GM19324 (cell line): Measurements from ENCODE around the gene PNRC1.
"Not testable (repeated sequence)": the region's sequence is repeated elsewhere in the genome, so short reads cannot be mapped to it uniquely, and the experiment has no call there.

Experiments
- ATAC-seq: cut with Tn5 transposase; IDR thresholded peaks from one replicate; pipeline ENCODE4 v1.9.1; 2021; ENCODE audit warnings: mild to moderate bottlenecking, moderate library complexity; ENCODE audit not compliant: unreplicated experiment, low FRiP score

The PNRC1 gene

DNA sequence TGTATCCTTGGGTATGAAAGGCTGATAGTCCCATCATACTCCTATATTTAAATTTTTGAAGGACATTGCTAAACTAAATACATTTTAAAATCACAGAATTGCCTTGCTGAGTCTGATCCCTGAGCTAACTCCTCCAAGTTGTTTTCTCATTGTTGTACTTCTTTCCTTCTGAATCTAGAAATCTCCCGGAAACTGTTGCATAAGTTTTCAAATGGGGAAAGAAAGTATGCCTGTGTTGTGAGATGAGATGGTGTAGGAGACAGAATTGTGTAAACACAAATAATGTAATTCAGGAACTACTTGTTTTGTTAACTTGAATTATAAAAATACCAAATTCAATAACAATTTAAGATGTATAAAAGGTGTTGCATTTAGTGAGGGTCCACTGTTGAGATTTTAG, 7.3 kb downstream of the PNRC1 start:
- ATAC-seq: no peak

DNA sequence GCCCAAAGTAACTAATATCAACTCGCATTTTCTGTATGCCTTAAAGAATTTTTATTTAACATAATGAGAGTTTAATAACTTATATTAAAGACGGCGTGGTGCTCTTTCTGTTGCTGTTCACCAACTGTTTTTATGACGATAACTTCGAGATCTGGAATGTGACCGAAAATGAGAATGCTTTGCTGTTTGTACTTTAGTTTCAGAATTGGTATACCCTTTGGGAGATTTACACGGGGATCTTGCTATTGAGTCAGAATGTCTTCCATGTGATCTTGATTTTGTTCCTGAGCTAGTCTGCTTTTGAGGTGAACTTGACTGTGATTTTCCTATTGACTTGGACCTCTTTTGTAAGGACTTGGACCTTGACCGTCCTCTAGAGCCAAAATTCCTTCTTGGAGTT, 17.9 kb downstream of the PNRC1 start:
- ATAC-seq: no peak

DNA sequence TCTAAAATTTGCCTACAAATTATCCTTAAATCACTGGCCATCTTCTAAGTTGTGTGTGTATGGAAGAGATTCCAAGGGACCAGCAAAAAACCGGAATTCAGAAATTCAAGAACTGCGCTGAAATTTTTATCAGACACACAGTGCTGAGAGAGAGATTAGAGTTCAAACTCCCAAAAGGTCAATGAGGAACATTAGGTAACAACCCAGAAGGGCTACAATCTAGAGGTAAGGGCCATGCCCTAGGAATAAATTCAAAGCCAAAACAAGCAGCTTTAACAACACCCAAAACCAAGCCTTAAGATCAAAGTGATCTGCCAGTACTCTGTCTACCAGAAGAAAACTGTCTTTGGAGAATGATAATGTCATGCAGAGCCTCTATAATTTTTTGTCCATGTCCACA, 19.6 kb downstream of the PNRC1 start:
- no peak for ATAC-seq

DNA sequence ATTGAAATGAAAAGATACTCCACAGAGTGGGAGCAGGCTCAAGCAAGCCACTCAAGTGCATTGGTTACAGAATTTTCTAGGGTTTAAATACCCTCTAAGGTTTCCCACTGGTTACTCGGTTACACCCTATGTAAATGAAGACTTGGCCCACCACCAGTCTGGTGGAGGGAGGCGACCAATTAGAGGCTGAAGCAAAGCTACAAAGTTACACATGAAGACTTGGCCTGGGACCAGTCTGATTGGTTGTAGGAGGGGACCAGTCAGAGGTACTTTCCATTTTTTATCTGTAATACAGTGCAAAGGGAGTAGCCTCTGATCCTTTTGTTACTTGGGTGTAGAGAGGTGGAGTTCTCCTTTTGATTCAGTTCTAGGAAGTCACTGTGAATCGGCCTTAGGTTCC, 29.7 kb downstream of the PNRC1 start:
- ATAC-seq: no peak

DNA sequence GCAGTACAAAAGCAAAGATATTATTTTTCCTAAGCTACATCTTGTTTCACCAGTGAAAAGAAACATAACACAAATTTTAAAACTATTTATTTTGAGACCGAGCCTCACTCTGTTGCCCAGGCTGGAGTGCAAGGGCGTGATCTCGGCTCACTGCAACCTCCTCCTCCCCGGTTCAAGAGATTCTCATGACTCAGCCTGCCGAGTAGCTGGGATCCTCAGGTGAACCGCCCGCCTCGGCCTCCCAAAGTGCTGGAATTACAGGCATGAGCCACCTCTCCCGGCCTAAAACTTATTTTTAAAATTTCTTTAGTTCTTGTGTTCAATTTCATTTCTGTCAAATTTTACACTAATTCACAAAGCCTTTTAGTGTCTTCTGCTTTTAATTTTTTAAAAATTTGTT, 31.4 kb downstream of the PNRC1 start:
- no peak for ATAC-seq

DNA sequence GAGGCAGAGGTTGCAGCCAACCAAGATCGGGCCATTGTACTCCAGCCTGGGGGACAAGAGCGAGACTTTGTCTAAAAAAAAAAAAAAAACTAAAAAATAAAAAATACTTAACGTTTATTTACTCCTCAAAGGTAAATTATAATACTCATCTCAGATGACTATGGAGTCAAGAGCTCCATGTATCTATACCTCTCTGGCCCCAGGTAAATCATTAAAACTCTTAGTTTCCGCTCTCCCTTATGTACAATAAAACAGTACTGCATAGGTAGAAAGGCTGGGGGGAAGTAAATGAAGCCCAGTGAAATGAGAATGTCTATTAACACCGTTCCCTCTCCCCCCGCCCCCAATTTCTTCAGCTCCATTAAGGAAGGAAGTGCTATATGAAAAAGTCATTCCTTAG, 36.2 kb downstream of the PNRC1 start:
- ATAC-seq: no peak

DNA sequence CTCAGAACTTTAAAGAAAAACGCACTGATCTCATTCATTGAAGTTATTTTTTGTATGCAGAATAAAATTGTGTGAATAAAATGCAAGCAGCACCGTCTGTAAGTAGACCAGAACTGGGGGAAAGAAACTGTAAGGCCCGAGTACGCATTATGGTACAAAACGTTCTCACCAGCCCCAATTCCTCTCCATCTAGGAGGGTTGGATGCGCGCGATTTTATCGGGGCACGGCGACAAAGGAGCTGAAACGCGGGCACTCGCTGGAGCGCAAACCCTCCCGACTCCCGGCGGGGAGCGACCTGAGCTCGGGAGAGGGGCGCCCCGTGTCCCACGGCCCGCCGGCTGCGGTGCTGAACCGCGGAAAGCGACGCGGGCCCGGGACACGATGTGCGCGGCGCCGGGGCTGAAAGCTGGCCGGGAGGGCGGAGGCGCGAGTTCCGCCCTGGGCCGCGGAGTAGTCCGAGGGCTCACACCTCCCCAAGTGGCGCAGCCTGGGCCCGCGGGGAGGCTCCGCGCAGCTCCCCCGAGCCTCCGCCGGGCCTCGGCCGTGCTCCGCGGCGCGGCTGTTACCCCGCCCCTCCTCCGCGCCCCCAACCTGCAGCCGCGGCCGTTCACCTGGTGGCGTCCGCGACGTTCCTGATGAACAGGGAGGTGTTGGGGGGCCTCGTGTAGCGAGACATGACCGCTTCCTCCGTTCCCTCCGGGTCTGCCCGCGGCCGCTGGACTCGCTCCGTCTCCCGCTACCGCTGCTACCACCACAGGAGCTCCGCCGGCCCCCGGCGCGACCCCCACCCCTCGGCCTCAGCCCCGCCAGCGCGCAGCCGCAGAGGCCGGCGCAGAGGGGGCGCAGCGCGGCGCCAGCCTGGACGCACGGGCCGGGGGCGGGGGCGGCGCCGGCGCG, 36.9 kb downstream of the PNRC1 start, which contains the start of gene SRSF12:
Gene SRSF12 (minus strand): TSS at position 861 of the 898 bp plus-strand sequence. CDS start 184 bp downstream, at position 677.
- peak; percentile 79 for ATAC-seq

DNA sequence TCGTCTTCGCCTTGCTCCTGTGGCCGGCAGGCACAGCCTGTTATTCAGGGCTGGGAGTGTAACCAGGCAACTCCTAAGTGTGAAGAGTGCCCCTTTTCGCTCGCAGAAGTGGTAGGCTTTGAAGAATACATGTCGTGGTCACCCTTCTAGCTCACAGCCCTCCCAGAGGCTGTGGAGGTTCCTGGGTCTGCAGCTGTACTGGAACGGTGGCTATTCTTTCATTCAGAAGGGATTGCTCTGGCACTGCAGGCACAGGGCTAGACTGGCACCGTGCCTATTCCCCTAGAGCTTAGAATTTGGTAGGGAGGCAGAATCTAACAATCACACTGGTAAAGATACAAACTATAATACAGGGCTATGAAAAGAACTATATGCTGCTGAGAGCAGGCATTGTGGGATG, 38.4 kb downstream of the PNRC1 start:
- no peak for ATAC-seq

DNA sequence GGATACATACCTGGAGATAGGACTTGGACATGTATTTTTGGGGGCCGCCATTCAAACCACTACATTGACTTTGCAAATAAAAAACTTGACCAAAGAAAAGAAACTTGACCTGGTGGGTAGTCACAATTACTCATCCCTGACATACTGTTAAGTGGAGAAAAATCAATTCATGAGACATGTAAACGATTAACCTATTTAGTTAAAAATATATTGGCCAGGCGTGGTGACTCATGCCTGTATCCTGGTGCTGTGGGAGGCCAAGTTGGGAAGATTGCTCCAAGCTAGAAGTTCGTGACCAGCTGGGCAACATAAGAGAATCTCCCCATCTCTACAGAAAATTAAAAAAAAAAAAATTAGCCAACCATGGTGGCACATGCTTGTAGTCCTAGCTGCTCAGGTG, 39.8 kb downstream of the PNRC1 start:
- ATAC-seq: no peak

DNA sequence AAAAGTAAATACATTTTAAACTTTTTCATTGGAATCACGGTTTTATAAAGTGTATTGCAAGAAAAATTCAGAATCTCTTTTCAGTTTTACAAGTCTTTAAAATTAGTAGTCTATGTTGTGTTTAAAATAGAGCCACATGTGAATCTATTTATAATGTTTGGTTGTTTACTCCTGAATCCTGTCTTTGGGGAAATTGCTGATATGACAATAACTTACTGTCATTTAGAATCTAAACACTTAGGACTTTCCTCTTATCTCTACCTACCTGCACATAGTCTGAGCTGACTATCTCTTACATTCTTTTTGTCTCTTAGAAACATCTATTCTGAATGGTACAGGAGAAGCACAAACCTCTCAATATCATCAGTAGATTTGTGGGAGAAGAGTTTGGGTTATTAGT, 41.4 kb downstream of the PNRC1 start:
- no peak for ATAC-seq

DNA sequence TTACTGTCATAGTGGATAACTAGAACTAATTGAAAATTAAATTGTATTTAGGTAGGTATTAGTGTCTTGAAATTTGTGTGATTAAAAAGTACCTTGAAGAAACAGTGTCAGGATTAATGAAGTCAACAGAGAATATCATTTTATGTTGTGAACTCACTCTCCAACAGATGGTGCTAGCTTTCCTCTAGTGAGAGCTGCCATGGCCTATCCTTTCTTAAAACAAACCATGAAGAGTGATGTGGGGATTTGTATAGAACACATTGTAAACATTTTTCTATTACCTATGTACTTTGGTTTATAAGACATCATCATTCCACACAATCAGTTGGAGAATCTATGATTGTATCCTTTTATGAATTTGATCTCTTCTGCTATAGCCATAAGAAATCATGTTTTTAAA, 42.1 kb downstream of the PNRC1 start:
- no peak for ATAC-seq

DNA sequence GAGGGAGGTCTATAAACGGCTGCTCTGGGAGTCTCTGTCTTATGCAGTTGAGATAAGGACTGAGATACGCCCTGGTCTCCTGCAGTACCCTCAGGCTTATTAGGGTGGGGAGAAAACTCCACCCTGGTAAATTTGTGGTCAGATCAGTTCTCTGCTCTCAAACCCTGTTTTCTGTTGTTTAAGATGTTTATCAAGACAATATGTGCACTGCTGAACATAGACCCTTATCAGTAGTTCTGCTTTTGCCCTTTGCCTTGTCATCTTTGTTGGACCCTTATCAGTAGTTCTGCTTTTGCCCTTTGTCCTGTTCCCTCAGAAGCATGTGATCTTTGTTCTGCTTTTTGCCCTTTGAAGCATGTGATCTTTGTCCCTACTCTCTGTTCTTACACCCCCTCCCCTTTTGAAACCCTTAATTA, 47.7 kb downstream of the PNRC1 start:
- not testable (repeated sequence) for ATAC-seq

DNA sequence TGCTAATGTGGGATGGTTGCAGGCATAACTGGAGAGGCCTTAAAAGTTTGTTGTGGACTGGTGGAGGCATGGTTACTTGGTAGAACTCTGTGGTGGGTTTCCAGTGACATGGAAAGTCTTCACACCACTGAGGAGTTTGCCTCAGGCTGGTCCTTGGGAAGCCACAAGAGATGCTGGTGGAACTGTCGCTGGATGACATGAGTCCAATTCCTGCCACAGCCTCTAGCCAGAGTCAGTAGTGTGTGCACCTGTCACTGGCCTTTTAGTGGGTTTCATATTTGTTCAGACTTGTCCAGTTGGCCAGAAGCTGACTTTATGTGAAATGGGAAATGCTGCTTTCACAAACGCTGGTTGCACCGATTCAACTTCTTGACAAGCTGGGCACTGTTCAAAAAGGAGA, 51.0 kb downstream of the PNRC1 start:
- no peak for ATAC-seq

DNA sequence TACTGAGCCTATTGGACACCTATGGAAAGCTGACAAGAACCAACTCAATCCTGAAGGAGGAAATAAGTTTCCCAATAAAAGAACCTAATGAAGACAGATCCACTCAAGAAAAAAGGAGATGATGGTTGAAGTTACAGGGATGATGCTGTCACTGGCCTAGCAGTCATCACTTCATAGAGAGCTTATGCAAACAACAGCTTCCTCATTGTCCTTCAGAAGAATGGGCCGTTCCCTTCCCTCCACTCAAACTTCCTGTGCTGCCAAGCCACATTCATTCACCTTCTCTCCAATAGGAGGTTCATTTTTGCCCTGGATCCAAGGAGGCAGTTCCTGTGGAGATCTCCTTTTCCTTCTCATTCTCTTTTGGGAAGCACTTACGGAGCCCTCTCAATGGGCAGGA, 51.5 kb downstream of the PNRC1 start:
- no peak for ATAC-seq

DNA sequence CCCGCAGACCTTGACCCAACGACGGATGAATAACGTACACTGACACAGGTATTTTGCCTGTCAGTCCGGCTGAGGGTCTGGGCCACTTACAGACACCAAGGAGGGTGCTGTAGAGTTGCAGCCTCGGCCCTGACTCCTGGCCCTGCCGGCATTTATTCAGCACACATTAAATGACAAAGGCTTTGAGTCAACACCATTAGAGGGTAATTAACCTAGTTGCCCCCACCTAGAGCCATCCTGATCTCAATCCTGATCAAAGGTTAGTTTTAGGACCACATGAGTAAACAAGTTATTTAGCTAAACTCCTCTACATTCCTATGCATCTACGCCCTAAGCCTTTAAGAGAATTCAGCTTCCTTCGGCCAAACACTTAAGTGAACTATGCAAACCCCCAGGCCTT, 53.4 kb downstream of the PNRC1 start:
- ATAC-seq: no peak

DNA sequence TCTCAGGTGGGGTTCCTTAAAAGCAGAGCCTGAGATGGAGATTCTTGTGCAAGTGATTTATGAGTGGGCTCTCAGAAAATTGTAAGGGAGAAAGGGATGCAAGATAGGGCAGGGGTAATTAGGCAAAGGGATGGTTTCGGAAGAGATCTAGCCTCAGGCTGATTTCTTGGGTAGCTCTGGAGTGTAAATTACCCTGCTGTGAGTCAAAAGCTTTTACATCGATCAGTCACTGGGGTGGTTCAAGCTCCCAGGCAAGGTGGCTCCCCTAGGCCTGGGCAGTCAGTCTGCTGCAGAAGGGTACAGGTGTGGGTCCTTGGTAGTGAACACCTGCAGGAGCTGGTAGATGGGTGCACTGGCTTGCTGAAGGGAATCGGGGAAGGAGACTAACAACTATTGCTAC, 54.2 kb downstream of the PNRC1 start:
- ATAC-seq: no peak
